Testis (tissue), 2 donors: Measurements from ENCODE around the gene OR2M3.

Experiments used
- CTCF ChIP-seq, 3 experiments: fragments of 450-650 bp in 2 of 3; fragments of 200-600 bp in 1 of 3; sonication (generic) in 1 of 3; IDR thresholded peaks; one replicate each; pipeline ENCODE4 v1.5.1; 2016 to 2019; ENCODE audit warnings: antibody characterized with exemption in 3 of 3, mild to moderate bottlenecking in 2 of 3, moderate library complexity in 1 of 3
- POLR2A ChIP-seq: fragments of 450-650 bp; IDR thresholded peaks from one replicate; pipeline ENCODE4 v1.6.1; 2017; ENCODE audit warnings: antibody characterized with exemption, mild to moderate bottlenecking, moderate library complexity

GRCh38 chr1:248158758-248159157 lies 38.3 kb upstream of the OR2M3 start:
- no peak for TF ChIP-seq CTCF (IDR thresholded peaks at IDR 0.05)
- TF ChIP-seq POLR2A: no peak
